Ishikawa (cell line): Measurements from ENCODE around the gene EIF4E3.

Experiments used
- CEBPB ChIP-seq: IDR thresholded peaks from 2 replicates; pipeline ENCODE4 v1.6.1; 2012
- CREB1 ChIP-seq: IDR thresholded peaks from 2 replicates; pipeline ENCODE4 v1.6.1; 2012; ENCODE audit warnings: low read depth
- EP300 ChIP-seq: IDR thresholded peaks from 2 replicates; pipeline ENCODE4 v1.6.1; 2012; ENCODE audit warnings: borderline replicate concordance
- NFIC ChIP-seq: IDR thresholded peaks from 2 replicates; pipeline ENCODE4 v1.6.1; 2012
- RAD21 ChIP-seq: IDR thresholded peaks from 2 replicates; pipeline ENCODE4 v1.6.1; 2012; ENCODE audit warnings: low read depth
- TAF1 ChIP-seq: IDR thresholded peaks from 2 replicates; pipeline ENCODE4 v1.6.1; 2012; ENCODE audit warnings: low read depth, mild to moderate bottlenecking
- YY1 ChIP-seq: IDR thresholded peaks from 2 replicates; pipeline ENCODE4 v1.6.1; 2012; ENCODE audit warnings: low read depth
- TF ChIP-seq, protein P1 (sequence below): IDR thresholded peaks from 2 replicates; pipeline ENCODE4 v1.6.1; 2012
- TF ChIP-seq, protein P2 (sequence below): IDR thresholded peaks from 2 replicates; pipeline ENCODE4 v1.6.1; 2012; ENCODE audit warnings: low read depth, mild to moderate bottlenecking

DNA sequence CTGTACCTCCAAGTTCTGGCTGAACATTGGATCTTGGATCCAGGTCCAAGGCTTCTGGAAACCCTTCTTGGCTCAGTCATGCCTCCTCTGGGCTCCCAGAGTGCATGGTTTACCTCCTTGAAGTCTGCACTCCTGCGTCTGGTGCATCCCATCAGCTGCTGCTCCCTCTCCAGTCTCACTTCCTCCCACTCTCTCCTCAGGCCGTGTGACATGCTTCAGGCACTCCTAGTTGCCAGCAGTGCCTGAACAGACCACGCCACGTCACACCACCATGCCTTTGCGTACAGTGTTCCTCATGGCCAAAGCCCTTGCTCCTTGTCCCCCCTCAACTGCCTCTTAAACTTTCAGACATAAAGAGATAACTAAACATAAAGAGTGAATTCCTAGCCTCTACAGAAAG lies 34.2 kb upstream of the EIF4E3 start:
- TF ChIP-seq, protein P1, sequence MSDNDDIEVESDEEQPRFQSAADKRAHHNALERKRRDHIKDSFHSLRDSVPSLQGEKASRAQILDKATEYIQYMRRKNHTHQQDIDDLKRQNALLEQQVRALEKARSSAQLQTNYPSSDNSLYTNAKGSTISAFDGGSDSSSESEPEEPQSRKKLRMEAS = no peak
- TF ChIP-seq YY1 = no peak
- TF ChIP-seq NFIC = no peak
- TF ChIP-seq CEBPB = no peak
- no peak for TF ChIP-seq TAF1
- TF ChIP-seq EP300 = no peak
- TF ChIP-seq RAD21 = no peak
- TF ChIP-seq, protein P2, sequence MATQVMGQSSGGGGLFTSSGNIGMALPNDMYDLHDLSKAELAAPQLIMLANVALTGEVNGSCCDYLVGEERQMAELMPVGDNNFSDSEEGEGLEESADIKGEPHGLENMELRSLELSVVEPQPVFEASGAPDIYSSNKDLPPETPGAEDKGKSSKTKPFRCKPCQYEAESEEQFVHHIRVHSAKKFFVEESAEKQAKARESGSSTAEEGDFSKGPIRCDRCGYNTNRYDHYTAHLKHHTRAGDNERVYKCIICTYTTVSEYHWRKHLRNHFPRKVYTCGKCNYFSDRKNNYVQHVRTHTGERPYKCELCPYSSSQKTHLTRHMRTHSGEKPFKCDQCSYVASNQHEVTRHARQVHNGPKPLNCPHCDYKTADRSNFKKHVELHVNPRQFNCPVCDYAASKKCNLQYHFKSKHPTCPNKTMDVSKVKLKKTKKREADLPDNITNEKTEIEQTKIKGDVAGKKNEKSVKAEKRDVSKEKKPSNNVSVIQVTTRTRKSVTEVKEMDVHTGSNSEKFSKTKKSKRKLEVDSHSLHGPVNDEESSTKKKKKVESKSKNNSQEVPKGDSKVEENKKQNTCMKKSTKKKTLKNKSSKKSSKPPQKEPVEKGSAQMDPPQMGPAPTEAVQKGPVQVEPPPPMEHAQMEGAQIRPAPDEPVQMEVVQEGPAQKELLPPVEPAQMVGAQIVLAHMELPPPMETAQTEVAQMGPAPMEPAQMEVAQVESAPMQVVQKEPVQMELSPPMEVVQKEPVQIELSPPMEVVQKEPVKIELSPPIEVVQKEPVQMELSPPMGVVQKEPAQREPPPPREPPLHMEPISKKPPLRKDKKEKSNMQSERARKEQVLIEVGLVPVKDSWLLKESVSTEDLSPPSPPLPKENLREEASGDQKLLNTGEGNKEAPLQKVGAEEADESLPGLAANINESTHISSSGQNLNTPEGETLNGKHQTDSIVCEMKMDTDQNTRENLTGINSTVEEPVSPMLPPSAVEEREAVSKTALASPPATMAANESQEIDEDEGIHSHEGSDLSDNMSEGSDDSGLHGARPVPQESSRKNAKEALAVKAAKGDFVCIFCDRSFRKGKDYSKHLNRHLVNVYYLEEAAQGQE = no peak
- TF ChIP-seq CREB1 = no peak
